Spinal cord (tissue), 10 donors: ENCODE measurements around the gene TPRG1L. TPM values are rescaled to one million over a fixed set of nuclear protein-coding genes. Genes with fewer than 3 reads are reported as not detected.

Experiments
- DNase-seq, 6 donors: peaks; one replicate each; pipeline versions ENCODE4 v3.0.0 to v3.0.0-alpha.2; 2013 to 2015; ENCODE audit warnings: low spot score in 6 of 6, low read depth in 4 of 6
- H3K27ac ChIP-seq: one replicate; pipeline ENCODE4 v1.5.1; 2013; ENCODE audit warnings: low read depth, low read length, control low read depth
- H3K27me3 ChIP-seq: one replicate; pipeline ENCODE4 v1.6.1; 2013; ENCODE audit warnings: low read length; ENCODE audit not compliant: control insufficient read depth, insufficient read depth
- H3K36me3 ChIP-seq: one replicate; pipeline ENCODE4 v1.6.1; 2013; ENCODE audit warnings: low read length; ENCODE audit not compliant: control insufficient read depth, insufficient read depth
- H3K4me1 ChIP-seq: one replicate; pipeline ENCODE4 v1.6.1; 2013; ENCODE audit warnings: low read length; ENCODE audit not compliant: control insufficient read depth, insufficient read depth
- H3K4me3 ChIP-seq: one replicate; pipeline ENCODE4 v1.5.1; 2013; ENCODE audit warnings: low read depth, low read length, control low read depth
- H3K9me3 ChIP-seq: one replicate; pipeline ENCODE4 v1.6.1; 2013; ENCODE audit warnings: low read length; ENCODE audit not compliant: control insufficient read depth, insufficient read depth
- WGBS: methylation state at CpG from one replicate; pipeline ENCODE4 v1.1.5; 2013; ENCODE audit warnings: missing lambda C conversion rate; ENCODE audit not compliant: insufficient coverage; 5-methylcytosine and 5-hydroxymethylcytosine counted together
- polyA plus RNA-seq, 2 donors: library from polyadenylated mRNA; unstranded; fragments of 120-200 nt; gene quantifications; one replicate each; pipeline ENCODE4 v1.2.1, GENCODE V29; 2013; ENCODE audit not compliant: insufficient read length in 2 of 2
- total RNA-seq, 2 donors: library from RNA; depleted of rRNA in 1 of 2; stranded (reverse); fragments of 120-200 nt in 1 of 2; fragments of >200 nt in 1 of 2; gene quantifications; one replicate each; pipeline versions ENCODE4 v1.2.3 to v1.2.4, GENCODE V29; 2013 to 2014
- donor health status: healthy.

The TPRG1L gene
- total and polyA plus RNA-seq, 4 donors = 18.5 to 45.3 (median 38.7) TPM

DNA sequence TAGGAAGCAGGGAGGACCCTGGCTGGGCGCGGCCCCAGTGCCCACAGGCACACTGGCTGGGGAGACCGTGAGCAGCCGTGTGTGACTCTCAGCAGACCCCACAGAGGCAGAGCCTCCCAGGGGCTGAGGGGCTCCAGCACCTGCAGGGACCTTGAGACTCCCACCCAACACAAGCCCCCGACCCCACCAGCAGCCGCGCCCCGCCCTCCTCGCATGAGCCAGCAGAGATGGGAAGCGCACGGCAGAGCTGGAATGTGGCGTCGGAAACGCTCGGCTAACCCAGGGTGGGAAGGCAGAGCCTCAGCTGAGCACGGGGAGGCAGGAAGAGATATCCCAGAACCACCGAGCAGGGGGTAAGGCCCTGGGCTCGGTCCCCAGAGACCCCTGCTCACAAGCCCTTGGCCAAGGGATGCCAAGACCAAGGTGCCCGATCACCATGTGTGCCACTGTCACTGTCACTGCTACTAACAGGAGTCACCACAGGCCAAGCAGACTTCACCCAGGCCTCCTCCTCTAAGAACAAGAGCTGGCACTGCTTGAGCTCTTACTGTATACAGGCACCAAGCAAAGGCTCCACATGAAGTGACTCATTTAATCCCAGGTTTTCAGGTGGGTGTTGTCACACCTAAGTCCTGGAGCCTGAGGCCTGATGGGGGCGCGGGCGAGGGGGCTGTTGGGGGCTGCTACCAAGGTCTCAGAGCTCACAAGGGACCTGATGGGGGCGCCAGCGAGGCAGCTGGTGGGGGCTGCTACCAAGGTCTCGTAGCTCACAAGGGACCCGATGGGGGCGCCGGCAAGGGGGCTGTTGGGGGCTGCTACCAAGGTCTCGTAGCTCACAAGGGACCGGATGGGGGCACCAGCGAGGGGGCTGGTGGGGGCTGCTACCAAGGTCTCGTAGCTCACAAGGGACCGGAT lies 33.6 kb upstream of the TPRG1L start:
- no peak overlapping the region for H3K4me3 ChIP-seq
- no peak overlapping the region for H3K27ac ChIP-seq
- H3K36me3 ChIP-seq = peaks cover 42% of the 10 kb centered on the region
- 86% methylated on average over 32 of the region's 33 CpGs for WGBS
- peaks cover 75% of the 10 kb centered on the region for H3K4me1 ChIP-seq
- H3K27me3 ChIP-seq = no peaks in the 10 kb centered on the region
- no peaks in the 10 kb centered on the region for H3K9me3 ChIP-seq
- DNase-seq = no peak

DNA sequence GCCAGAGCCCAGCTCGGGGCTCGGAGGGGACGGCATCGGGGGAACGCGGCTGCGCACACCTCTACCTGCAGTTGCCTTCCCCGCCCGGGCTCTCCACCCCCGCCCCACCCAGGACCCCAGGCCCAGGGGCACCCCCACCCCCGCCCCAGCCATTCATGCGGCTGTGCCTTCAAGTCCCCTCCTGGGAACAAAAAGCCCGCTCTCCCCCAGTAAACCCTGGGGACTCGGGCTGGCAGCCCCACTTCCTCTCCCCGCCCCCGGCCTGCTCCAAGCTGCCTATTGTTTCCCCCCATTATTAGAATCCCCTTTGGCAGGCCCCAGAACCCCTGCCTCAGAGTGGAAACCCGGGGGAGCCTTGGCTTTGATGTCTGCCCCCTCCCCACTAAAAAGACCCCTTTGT lies 31.5 kb upstream of the TPRG1L start:
- 67% methylated on average over 11 of the region's 17 CpGs for WGBS
- no peaks in the 10 kb centered on the region for H3K27me3 ChIP-seq

GRCh38 chr1:3593745-3594144 lies 31.1 kb upstream of the TPRG1L start:
- Histone ChIP-seq H3K27ac (no peak overlapping the region), H3K4me1 (peaks cover 81% of the 10 kb centered on the region), H3K27me3 (no peaks in the 10 kb centered on the region), H3K36me3 (peaks cover 40% of the 10 kb centered on the region), H3K9me3 (no peaks in the 10 kb centered on the region), H3K4me3 (no peak overlapping the region)
- no peak for DNase-seq
- WGBS = 56% methylated on average over 10 of the region's 10 CpGs

More for the DNA sequence above, 31.5 kb upstream of the TPRG1L start:
- no peak for DNase-seq
- no peak overlapping the region for H3K27ac ChIP-seq
- H3K4me1 ChIP-seq = peaks cover 81% of the 10 kb centered on the region
- H3K4me3 ChIP-seq = no peak overlapping the region
- H3K36me3 ChIP-seq = peaks cover 40% of the 10 kb centered on the region
- no peaks in the 10 kb centered on the region for H3K9me3 ChIP-seq

DNA sequence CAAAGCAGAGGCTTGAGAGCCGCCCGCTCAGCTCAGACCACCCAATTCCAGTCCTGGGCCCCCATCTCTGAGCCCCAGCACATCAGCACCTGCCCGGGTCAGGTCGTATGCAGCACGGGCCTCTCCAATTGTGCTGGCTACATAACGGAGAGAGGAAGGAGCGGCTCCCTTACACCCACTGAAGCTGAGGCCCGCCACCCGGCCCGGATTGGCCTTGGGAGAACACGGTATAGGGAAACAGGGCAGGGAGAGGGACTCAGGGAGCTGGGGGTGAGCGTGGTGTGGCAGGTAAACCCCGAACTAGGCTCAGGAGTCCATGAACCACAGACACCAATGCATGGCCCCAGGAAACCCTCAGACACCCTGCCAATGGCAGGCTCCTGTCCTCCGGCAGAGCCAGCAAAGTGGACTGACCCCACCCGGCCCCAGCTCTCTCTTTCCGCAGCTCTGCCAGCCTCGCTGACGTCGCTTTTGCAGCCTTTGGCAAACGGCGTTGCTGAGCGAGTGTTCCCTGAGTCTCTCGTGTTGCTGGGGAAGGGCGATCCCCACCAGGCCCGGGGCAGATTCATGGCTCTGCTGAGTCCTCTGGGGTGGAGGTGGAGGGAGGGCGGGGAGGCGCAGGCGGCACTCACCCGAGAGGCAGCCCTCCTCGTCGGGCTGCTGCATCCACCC lies 30.0 kb upstream of the TPRG1L start:
- 69% methylated on average over 24 of the region's 31 CpGs for WGBS

GRCh38 chr1:3595949-3596348 lies 28.9 kb upstream of the TPRG1L start:
- Histone ChIP-seq H3K9me3 (no peaks in the 10 kb centered on the region), H3K4me3 (no peak overlapping the region), H3K4me1 (peaks cover 78% of the 10 kb centered on the region), H3K27ac (no peak overlapping the region), H3K27me3 (no peaks in the 10 kb centered on the region), H3K36me3 (peaks cover 46% of the 10 kb centered on the region)
- 96% methylated on average over 6 of the region's 7 CpGs for WGBS
- no peak for DNase-seq

More for the DNA sequence above, 30.0 kb upstream of the TPRG1L start:
- Histone ChIP-seq H3K27ac (no peak overlapping the region), H3K27me3 (no peaks in the 10 kb centered on the region), H3K4me1 (peaks cover 82% of the 10 kb centered on the region), H3K36me3 (peaks cover 44% of the 10 kb centered on the region), H3K9me3 (no peaks in the 10 kb centered on the region), H3K4me3 (no peak overlapping the region)
- peak in 1 of 6 donors; percentile 35 for DNase-seq

GRCh38 chr1:3596663-3597598 lies 27.9 kb upstream of the TPRG1L start:
- Histone ChIP-seq H3K27me3 (no peaks in the 10 kb centered on the region), H3K36me3 (peaks cover 48% of the 10 kb centered on the region), H3K4me3 (no peak overlapping the region), H3K9me3 (no peaks in the 10 kb centered on the region), H3K4me1 (peaks cover 75% of the 10 kb centered on the region), H3K27ac (no peak overlapping the region)
- no peak for DNase-seq
- WGBS = 79% methylated on average over 26 of the region's 29 CpGs

- DNase-seq = no peak
- Histone ChIP-seq H3K36me3 (peaks cover 47% of the 10 kb centered on the region), H3K27ac (peak overlapping the region; percentile 6), H3K4me3 (no peak overlapping the region), H3K4me1 (peaks cover 71% of the 10 kb centered on the region), H3K9me3 (no peaks in the 10 kb centered on the region), H3K27me3 (no peaks in the 10 kb centered on the region)
- WGBS = 58% methylated on average over 9 of the region's 11 CpGs
Measured at GRCh38 chr1:3597599-3597964, 27.2 kb upstream of the TPRG1L start.

GRCh38 chr1:3598051-3598491 lies 26.7 kb upstream of the TPRG1L start:
- WGBS = 10% methylated on average over 22 of the region's 26 CpGs
- DNase-seq = peak in 2 of 6 donors; percentile 70 to 75
- Histone ChIP-seq H3K4me3 (no peak overlapping the region), H3K27me3 (no peaks in the 10 kb centered on the region), H3K36me3 (peaks cover 45% of the 10 kb centered on the region), H3K4me1 (peaks cover 66% of the 10 kb centered on the region), H3K27ac (peak overlapping the region; percentile 40), H3K9me3 (no peaks in the 10 kb centered on the region)
